ENCODE data around the gene OLFML2A.

OLFML2A gene

GRCh38 chr9:124758691-124759090 lies 18.2 kb upstream of the OLFML2A start:
- Histone ChIP-seq H3K27ac (ENCODE audit: low read depth, low read length, poor library complexity, severe bottlenecking) (no peak overlapping the region), H3K9me3 (ENCODE audit: low read length) (no peaks in the 10 kb centered on the region), H3K4me2 (ENCODE audit: low read length) (no peak overlapping the region), H3F3A (ENCODE audit: insufficient read depth, low read length) (no peaks in the 10 kb centered on the region), H4K20me1 (ENCODE audit: insufficient read depth, low read length) (no peaks in the 10 kb centered on the region), H3K9me2 (ENCODE audit: low read depth, low read length) (no peaks in the 10 kb centered on the region), H3K9ac (ENCODE audit: low read length) (no peak overlapping the region), H3K4me1 (ENCODE audit: insufficient read depth, low read length, severe bottlenecking) (peaks cover 11% of the 10 kb centered on the region), H3K79me2 (ENCODE audit: insufficient read depth, low read length) (no peaks in the 10 kb centered on the region), H3K27me3 (ENCODE audit: insufficient read depth, low read length) (no peaks in the 10 kb centered on the region), H3K36me3 (ENCODE audit: insufficient read depth, low read length) (no peaks in the 10 kb centered on the region), H3K4me3 (ENCODE audit: low read depth, low read length, poor library complexity, severe bottlenecking) (no peak overlapping the region), H2AFZ (ENCODE audit: low read length) (no peak overlapping the region)
- TF ChIP-seq CTCF (IDR thresholded peaks at IDR 0.05; ENCODE audit: low read length) (no peak), EZH2 (IDR thresholded peaks at IDR 0.05; ENCODE audit: borderline replicate concordance, low read length) (no peak)

- Histone ChIP-seq H4K20me1 (ENCODE audit: insufficient read depth, low read length) (no peaks in the 10 kb centered on the region), H3K27ac (ENCODE audit: low read depth, low read length, poor library complexity, severe bottlenecking) (no peak overlapping the region), H2AFZ (ENCODE audit: low read length) (no peak overlapping the region), H3K27me3 (ENCODE audit: insufficient read depth, low read length) (no peaks in the 10 kb centered on the region), H3K79me2 (ENCODE audit: insufficient read depth, low read length) (no peaks in the 10 kb centered on the region), H3K9me3 (ENCODE audit: low read length) (no peaks in the 10 kb centered on the region), H3K4me2 (ENCODE audit: low read length) (no peak overlapping the region), H3K4me3 (ENCODE audit: low read depth, low read length, poor library complexity, severe bottlenecking) (no peak overlapping the region), H3K9me2 (ENCODE audit: low read depth, low read length) (no peaks in the 10 kb centered on the region), H3K36me3 (ENCODE audit: insufficient read depth, low read length) (no peaks in the 10 kb centered on the region), H3K9ac (ENCODE audit: low read length) (no peak overlapping the region), H3K4me1 (ENCODE audit: insufficient read depth, low read length, severe bottlenecking) (peaks cover 14% of the 10 kb centered on the region), H3F3A (ENCODE audit: insufficient read depth, low read length) (no peaks in the 10 kb centered on the region)
- no peak for TF ChIP-seq EZH2 (IDR thresholded peaks at IDR 0.05; ENCODE audit: borderline replicate concordance, low read length)
- TF ChIP-seq CTCF (IDR thresholded peaks at IDR 0.05; ENCODE audit: low read length), result no peak
Observed at GRCh38 chr9:124759327-124759726, 17.6 kb upstream of the OLFML2A start.

GRCh38 chr9:124760719-124761118 lies 16.2 kb upstream of the OLFML2A start:
- no peak overlapping the region for H2AFZ ChIP-seq (ENCODE audit: low read length)
- H3F3A ChIP-seq (ENCODE audit: insufficient read depth, low read length), result no peaks in the 10 kb centered on the region
- no peak overlapping the region for H3K4me2 ChIP-seq (ENCODE audit: low read length)
- H3K4me1 ChIP-seq (ENCODE audit: insufficient read depth, low read length, severe bottlenecking), result peaks cover 28% of the 10 kb centered on the region
- no peaks in the 10 kb centered on the region for H3K9me2 ChIP-seq (ENCODE audit: low read depth, low read length)
- no peak overlapping the region for H3K9ac ChIP-seq (ENCODE audit: low read length)
- H3K79me2 ChIP-seq (ENCODE audit: insufficient read depth, low read length), result no peaks in the 10 kb centered on the region; the same call in 1 of the 2 replicates
- no peaks in the 10 kb centered on the region for H4K20me1 ChIP-seq (ENCODE audit: insufficient read depth, low read length)
- no peaks in the 10 kb centered on the region for H3K27me3 ChIP-seq (ENCODE audit: insufficient read depth, low read length)
- no peaks in the 10 kb centered on the region for H3K9me3 ChIP-seq (ENCODE audit: low read length)
- H3K4me3 ChIP-seq (ENCODE audit: low read depth, low read length, poor library complexity, severe bottlenecking), result no peak overlapping the region
- TF ChIP-seq CTCF (IDR thresholded peaks at IDR 0.05; ENCODE audit: low read length), result no peak
- no peak for TF ChIP-seq EZH2 (IDR thresholded peaks at IDR 0.05; ENCODE audit: borderline replicate concordance, low read length)
- no peak overlapping the region for H3K27ac ChIP-seq (ENCODE audit: low read depth, low read length, poor library complexity, severe bottlenecking)
- H3K36me3 ChIP-seq (ENCODE audit: insufficient read depth, low read length), result no peaks in the 10 kb centered on the region

Measured in OCI-LY1 (cell line).